Activated gamma-delta T cell treated with anti-CD3 and anti-CD28 coated beads, Interleukin-2, amount 50 U/mL, for 16 hours (primary cell): ENCODE results near the gene FUT9.
"Not testable (repeated sequence)": the region's sequence is repeated elsewhere in the genome, so short reads cannot be mapped to it uniquely, and the experiment has no call there.

Experiments used
- DNase-seq: peaks from one replicate; pipeline ENCODE4 v3.0.0-alpha.2; 2020; ENCODE audit warnings: low read depth

FUT9 gene

GRCh38 chr6:96186094-96186493, 170.3 kb downstream of the FUT9 start:
- DNase-seq, result no peak

- no peak for DNase-seq
These were observed 170.9 kb downstream of the FUT9 start for GRCh38 chr6:96186516-96187195.

GRCh38 chr6:96194675-96195074, 178.9 kb downstream of the FUT9 start:
- no peak for DNase-seq

- no peak for DNase-seq
These were observed 179.5 kb downstream of the FUT9 start for GRCh38 chr6:96195272-96195671.

GRCh38 chr6:96196633-96197032, 180.9 kb downstream of the FUT9 start:
- no peak for DNase-seq

GRCh38 chr6:96197241-96197640, 181.5 kb downstream of the FUT9 start:
- DNase-seq, result no peak

GRCh38 chr6:96202571-96202970, 186.8 kb downstream of the FUT9 start:
- DNase-seq, result no peak

GRCh38 chr6:96211341-96211740, 195.6 kb downstream of the FUT9 start:
- DNase-seq, result no peak

- no peak for DNase-seq
These were observed 196.3 kb downstream of the FUT9 start for GRCh38 chr6:96212066-96212465.

- no peak for DNase-seq
These were observed 198.0 kb downstream of the FUT9 start for GRCh38 chr6:96213784-96214183.

GRCh38 chr6:96223695-96224094, 207.9 kb downstream of the FUT9 start:
- DNase-seq, result no peak

- DNase-seq, result no peak
These were observed 211.4 kb downstream of the FUT9 start for GRCh38 chr6:96227135-96227534.

GRCh38 chr6:96234444-96234843, 218.7 kb downstream of the FUT9 start:
- no peak for DNase-seq

GRCh38 chr6:96235927-96236326, 220.2 kb downstream of the FUT9 start:
- DNase-seq, result no peak

- DNase-seq, result no peak
These were observed 220.7 kb downstream of the FUT9 start for GRCh38 chr6:96236471-96236870.

GRCh38 chr6:96237638-96238347, 222.0 kb downstream of the FUT9 start:
- DNase-seq, result no peak

GRCh38 chr6:96246563-96246962, 230.8 kb downstream of the FUT9 start:
- DNase-seq, result no peak

GRCh38 chr6:96249755-96250154, 234.0 kb downstream of the FUT9 start:
- DNase-seq, result no peak

GRCh38 chr6:96257751-96258150, 242.0 kb downstream of the FUT9 start:
- no peak for DNase-seq

GRCh38 chr6:96260787-96261430, 245.1 kb downstream of the FUT9 start:
- DNase-seq, result not testable (repeated sequence)
